ENCODE measurements around the gene CGN.

GRCh38 chr1:151584780-151585179 is 73.6 kb downstream of the CGN start:
- TF ChIP-seq CTCF (IDR thresholded peaks at IDR 0.05), result no peak
- no peak for TF ChIP-seq POLR2A (IDR thresholded peaks at IDR 0.05)

Data from heart left ventricle (tissue), 13 donors.